Uterus (tissue), 4 donors: ENCODE measurements around the gene EVX1. TPM values are rescaled to one million over a fixed set of nuclear protein-coding genes. Genes with fewer than 3 reads are reported as not detected.

ENCODE experiments used
- DNase-seq, 2 donors: peaks; one replicate each; pipeline ENCODE4 v3.0.0-alpha.2; 2019 to 2020
- H3K27ac ChIP-seq, 2 donors: fragments of 200-600 bp; sonication (generic); 1 replicate in 1 of 2; 2 replicates in 1 of 2; pipeline ENCODE4 v1.5.1; 2016 to 2018
- H3K27me3 ChIP-seq, 2 donors: fragments of 200-600 bp; sonication (generic); one replicate each; pipeline ENCODE4 v1.5.1; 2018 to 2019; ENCODE audit warnings: control low read depth in 1 of 2
- H3K36me3 ChIP-seq, 2 donors: fragments of 200-600 bp; sonication (generic); one replicate each; pipeline ENCODE4 v1.5.1; 2019; ENCODE audit warnings: control low read depth in 1 of 2
- H3K4me1 ChIP-seq, 2 donors: fragments of 200-600 bp; sonication (generic); one replicate each; pipeline ENCODE4 v1.5.1; 2018 to 2019; ENCODE audit warnings: control low read depth in 1 of 2
- H3K4me3 ChIP-seq, 2 donors: fragments of 200-600 bp; sonication (generic); 1 replicate in 1 of 2; 2 replicates in 1 of 2; pipeline ENCODE4 v1.5.1; 2018 to 2019; ENCODE audit warnings: mild to moderate bottlenecking in 1 of 2
- H3K9me3 ChIP-seq, 2 donors: fragments of 200-600 bp; sonication (generic); one replicate each; pipeline ENCODE4 v1.5.1; 2019; ENCODE audit warnings: control low read depth in 1 of 2
- CTCF ChIP-seq, 4 experiments: fragments of 200-600 bp in 2 of 4; fragments of 450-650 bp in 2 of 4; sonication (generic) in 2 of 4; IDR thresholded peaks; one replicate each; pipeline ENCODE4 v1.5.1; 2016 to 2019; ENCODE audit warnings: antibody characterized with exemption in 4 of 4, mild to moderate bottlenecking in 2 of 4, moderate library complexity in 1 of 4
- POLR2A ChIP-seq, 2 donors: fragments of 450-650 bp; IDR thresholded peaks; one replicate each; pipeline ENCODE4 v1.6.1; 2016; ENCODE audit warnings: antibody characterized with exemption in 2 of 2, mild to moderate bottlenecking in 1 of 2, moderate library complexity in 1 of 2
- intact Hi-C: fragments of 100-400 bp; cut with DNase I; formaldehyde crosslinking; loops from one replicate; pipeline ENCODE4 v1.15.1; 2023; ENCODE audit warnings: low total_unique reads
- total RNA-seq, 4 donors: library from RNA; depleted of rRNA in 3 of 4; stranded (reverse); fragments of >200 nt in 3 of 4; gene quantifications; one replicate each; pipeline versions ENCODE4 v1.1.0 to v1.2.4, GENCODE V29; 2014 to 2023
- donor health status: DM: yes; HTN: yes; CAD: no.

EVX1 gene
- total RNA-seq, 4 donors from 2014 or later: 0.21 TPM; not detected in 3

GRCh38 chr7:27213433-27214238 lies 29.0 kb upstream of the EVX1 start:
- no peak for TF ChIP-seq CTCF (IDR thresholded peaks at IDR 0.05)
- no peak for TF ChIP-seq POLR2A (IDR thresholded peaks at IDR 0.05)
- H3K27ac ChIP-seq: no peak overlapping the region
- H3K4me1 ChIP-seq: peaks cover 0 to 11% of the 10 kb centered on the region in 2 donors
- no peak for DNase-seq
- H3K9me3 ChIP-seq: no peaks in the 10 kb centered on the region
- H3K27me3 ChIP-seq: peaks cover 5 to 18% of the 10 kb centered on the region in 2 donors
- intact Hi-C loops: no loop called here
- no peaks in the 10 kb centered on the region for H3K36me3 ChIP-seq
- no peak overlapping the region for H3K4me3 ChIP-seq

- Histone ChIP-seq H3K9me3 (no peaks in the 10 kb centered on the region), H3K27ac (no peak overlapping the region), H3K36me3 (no peaks in the 10 kb centered on the region), H3K4me3 (no peak overlapping the region), H3K4me1 (peaks cover 0 to 11% of the 10 kb centered on the region in 2 donors), H3K27me3 (peaks cover 5 to 18% of the 10 kb centered on the region in 2 donors)
- intact Hi-C loops: no loop called here
- TF ChIP-seq POLR2A (IDR thresholded peaks at IDR 0.05) (no peak), CTCF (IDR thresholded peaks at IDR 0.05) (no peak)
- DNase-seq: no peak
Observed at GRCh38 chr7:27214239-27214950, 28.2 kb upstream of the EVX1 start.

GRCh38 chr7:27215356-27215755 lies 27.2 kb upstream of the EVX1 start:
- no peak overlapping the region for H3K4me3 ChIP-seq
- no peaks in the 10 kb centered on the region for H3K36me3 ChIP-seq
- peaks cover 0 to 11% of the 10 kb centered on the region in 2 donors for H3K4me1 ChIP-seq
- H3K9me3 ChIP-seq: no peaks in the 10 kb centered on the region
- intact Hi-C loops: no loop called here
- TF ChIP-seq CTCF (IDR thresholded peaks at IDR 0.05) (no peak), POLR2A (IDR thresholded peaks at IDR 0.05) (no peak)
- H3K27ac ChIP-seq: no peak overlapping the region
- H3K27me3 ChIP-seq: peaks cover 11 to 18% of the 10 kb centered on the region in 2 donors
- no peak for DNase-seq

- no peak for DNase-seq
- intact Hi-C loops: no loop called here
- TF ChIP-seq POLR2A (IDR thresholded peaks at IDR 0.05) (no peak), CTCF (IDR thresholded peaks at IDR 0.05) (no peak)
- Histone ChIP-seq H3K27ac (no peak overlapping the region), H3K4me1 (peaks cover 0 to 4% of the 10 kb centered on the region in 2 donors), H3K9me3 (no peaks in the 10 kb centered on the region), H3K4me3 (no peak overlapping the region), H3K27me3 (peaks cover 12 to 20% of the 10 kb centered on the region in 2 donors), H3K36me3 (no peaks in the 10 kb centered on the region)
Observed at GRCh38 chr7:27217951-27218350, 24.7 kb upstream of the EVX1 start.

DNA sequence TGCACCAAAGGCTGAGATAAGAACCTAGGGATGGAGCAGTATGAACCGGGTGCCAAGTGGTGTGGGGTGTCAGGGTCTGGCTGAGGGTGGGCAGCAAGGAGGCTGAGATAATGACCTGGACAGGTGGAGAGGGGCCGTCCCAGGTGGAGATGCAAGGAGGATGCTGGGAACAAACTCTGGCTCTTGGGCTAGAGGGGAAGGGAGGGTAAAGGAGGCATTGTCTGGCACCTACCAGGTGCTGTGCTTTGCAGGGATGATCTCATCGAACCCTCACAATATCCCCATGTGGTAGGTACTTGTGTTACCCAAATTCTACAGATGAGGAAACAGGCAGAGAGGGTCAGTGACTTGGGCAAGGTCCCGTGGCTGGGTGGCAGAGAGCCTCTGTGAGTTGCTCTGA lies 22.8 kb upstream of the EVX1 start:
- H3K36me3 ChIP-seq: no peaks in the 10 kb centered on the region
- H3K4me1 ChIP-seq: no peaks in the 10 kb centered on the region
- H3K4me3 ChIP-seq: no peak overlapping the region
- no peaks in the 10 kb centered on the region for H3K9me3 ChIP-seq
- peaks cover 7 to 29% of the 10 kb centered on the region in 2 donors for H3K27me3 ChIP-seq
- H3K27ac ChIP-seq: no peak overlapping the region
- no peak for DNase-seq
- TF ChIP-seq CTCF (IDR thresholded peaks at IDR 0.05) (no peak), POLR2A (IDR thresholded peaks at IDR 0.05) (no peak)
- intact Hi-C loops: no loop called here
